Dendritic cell treated with granulocyte-macrophage colony-stimulating factor and Interleukin-4, amounts not matched to agents 40 ng/mL and 50 ng/mL, for 4 days (primary cell): ENCODE measurements around the gene PIP4K2B.
"Not testable (repeated sequence)": the region's sequence is repeated elsewhere in the genome, so short reads cannot be mapped to it uniquely, and the experiment has no call there.

Source experiments
- H3K27ac Mint-ChIP-seq: one replicate; pipeline ENCODE4 v1.8.0; 2022; ENCODE audit warnings: mild to moderate bottlenecking, mixed read lengths
- H3K27me3 Mint-ChIP-seq: one replicate; pipeline ENCODE4 v1.8.0; 2022; ENCODE audit warnings: mild to moderate bottlenecking, mixed read lengths
- H3K36me3 Mint-ChIP-seq: one replicate; pipeline ENCODE4 v1.8.0; 2022; ENCODE audit warnings: low read depth, mixed read lengths
- H3K4me1 Mint-ChIP-seq: one replicate; pipeline ENCODE4 v1.8.0; 2022; ENCODE audit warnings: low read depth, mixed read lengths
- H3K4me3 Mint-ChIP-seq: one replicate; pipeline ENCODE4 v1.8.0; 2022; ENCODE audit warnings: mild to moderate bottlenecking, moderate library complexity, mixed read lengths
- H3K9me3 Mint-ChIP-seq: one replicate; pipeline ENCODE4 v1.8.0; 2022; ENCODE audit warnings: mixed read lengths
- intact Hi-C: fragments of 100-400 bp; cut with micrococcal nuclease; formaldehyde crosslinking; loops from one replicate; pipeline ENCODE4 v1.15.0; 2022

The PIP4K2B gene

DNA sequence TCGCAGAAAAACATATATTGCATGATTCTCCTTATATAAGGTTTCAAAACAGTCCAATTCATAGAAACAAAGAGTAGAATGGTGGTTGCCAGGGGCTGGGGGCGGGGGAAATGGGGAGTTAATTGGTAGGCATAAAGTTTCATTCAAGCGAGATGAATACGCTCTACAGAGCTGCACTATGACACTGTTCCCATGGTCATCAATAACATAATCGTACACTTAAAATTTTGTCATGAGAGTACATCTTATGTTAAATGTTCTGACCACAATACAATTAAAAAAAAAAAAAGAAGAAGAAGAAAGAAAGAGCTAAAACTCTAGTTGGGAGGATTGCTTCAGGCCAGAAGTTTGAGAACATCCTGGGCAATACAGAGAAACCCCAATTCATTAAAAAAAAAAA, 5.1 kb downstream of the PIP4K2B start:
- no peaks in the 10 kb centered on the region for H3K9me3 Mint-ChIP-seq
- peaks cover 28% of the 10 kb centered on the region for H3K4me1 Mint-ChIP-seq
- intact Hi-C loops: no loop called here
- H3K27me3 Mint-ChIP-seq: no peaks in the 10 kb centered on the region
- no peak overlapping the region for H3K27ac Mint-ChIP-seq
- H3K4me3 Mint-ChIP-seq: no peak overlapping the region
- peaks cover 42% of the 10 kb centered on the region for H3K36me3 Mint-ChIP-seq

DNA sequence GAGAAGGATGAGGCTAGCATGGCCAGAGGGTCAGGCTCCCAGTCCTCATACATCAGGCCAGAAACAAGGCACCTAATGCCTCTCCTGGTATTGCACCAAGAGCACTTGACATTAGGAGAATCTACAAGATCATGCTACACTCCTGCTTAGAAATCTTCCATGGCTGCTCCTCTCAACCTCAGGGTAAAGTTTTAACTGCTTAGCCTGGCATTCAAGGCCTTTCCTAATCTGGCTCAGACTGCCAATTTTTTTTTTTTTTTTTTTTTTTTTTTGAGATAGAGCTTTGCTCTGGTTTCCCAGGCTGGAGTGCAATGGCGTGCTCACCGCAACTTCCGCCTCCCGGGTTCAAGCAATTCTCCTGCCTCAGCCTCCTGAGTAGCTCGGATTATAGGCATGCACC, 8.2 kb downstream of the PIP4K2B start:
- no peaks in the 10 kb centered on the region for H3K27me3 Mint-ChIP-seq
- intact Hi-C loops: no loop called here
- H3K4me3 Mint-ChIP-seq: no peak overlapping the region
- H3K9me3 Mint-ChIP-seq: no peaks in the 10 kb centered on the region
- H3K27ac Mint-ChIP-seq: no peak overlapping the region
- H3K4me1 Mint-ChIP-seq: peaks cover under 1% of the 10 kb centered on the region
- H3K36me3 Mint-ChIP-seq: peaks cover 41% of the 10 kb centered on the region

DNA sequence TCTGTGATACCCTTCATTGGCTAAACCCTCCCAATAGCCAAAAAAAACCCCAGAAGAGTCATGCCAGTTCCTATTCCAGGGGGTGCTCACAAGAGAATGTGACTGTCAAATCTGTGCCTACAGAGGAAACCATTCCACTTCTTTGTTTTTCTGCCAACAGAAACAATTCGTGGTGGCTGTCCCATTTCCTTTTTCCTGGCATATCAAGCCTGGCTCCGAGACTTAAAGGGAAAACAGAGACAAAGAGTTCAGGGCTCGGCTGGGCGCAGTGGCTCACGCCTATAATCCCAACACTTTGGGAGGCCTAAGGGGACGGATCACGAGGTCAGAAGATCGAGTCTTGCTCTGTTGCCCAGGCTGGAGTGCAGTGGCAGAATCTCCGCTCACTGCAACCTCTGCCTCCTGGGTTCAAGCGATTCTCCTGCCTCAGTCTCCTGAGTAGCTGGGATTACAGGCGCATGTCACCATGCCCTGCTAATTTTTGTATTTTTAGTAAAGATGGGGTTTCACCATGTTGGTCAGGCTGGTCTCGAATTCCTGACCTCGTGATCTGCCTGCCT, 9.1 kb downstream of the PIP4K2B start:
- H3K36me3 Mint-ChIP-seq: peaks cover 41% of the 10 kb centered on the region
- intact Hi-C loops, H3K27ac Mint-ChIP-seq: not testable (repeated sequence)

DNA sequence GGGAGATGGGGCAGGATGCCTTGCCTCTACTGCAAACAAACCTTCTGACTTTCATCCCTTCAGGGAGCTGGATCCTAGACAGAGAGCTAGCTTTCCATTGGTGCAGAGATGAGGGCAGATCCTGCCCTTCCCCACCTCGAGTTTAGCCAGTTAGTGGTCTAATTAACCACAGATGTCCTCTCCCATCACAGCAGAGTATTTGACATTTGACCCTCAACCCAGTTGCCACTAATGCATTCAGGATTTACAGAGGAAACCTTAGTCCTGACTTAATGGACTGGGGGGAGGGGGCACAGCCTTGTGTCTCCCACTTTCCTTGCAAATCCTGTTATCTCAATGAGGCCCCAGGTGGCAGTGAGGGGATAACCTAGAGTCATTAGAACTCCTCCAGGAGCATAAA, 10.2 kb downstream of the PIP4K2B start:
- Mint-ChIP-seq H3K9me3 (no peaks in the 10 kb centered on the region), H3K27me3 (no peaks in the 10 kb centered on the region), H3K27ac (no peak overlapping the region), H3K36me3 (peaks cover 43% of the 10 kb centered on the region), H3K4me3 (no peak overlapping the region), H3K4me1 (no peaks in the 10 kb centered on the region)
- intact Hi-C loops: no loop called here

More for the DNA sequence above, 9.1 kb downstream of the PIP4K2B start:
- H3K27me3 Mint-ChIP-seq, H3K4me3 Mint-ChIP-seq, H3K9me3 Mint-ChIP-seq, H3K4me1 Mint-ChIP-seq: not testable (repeated sequence)

DNA sequence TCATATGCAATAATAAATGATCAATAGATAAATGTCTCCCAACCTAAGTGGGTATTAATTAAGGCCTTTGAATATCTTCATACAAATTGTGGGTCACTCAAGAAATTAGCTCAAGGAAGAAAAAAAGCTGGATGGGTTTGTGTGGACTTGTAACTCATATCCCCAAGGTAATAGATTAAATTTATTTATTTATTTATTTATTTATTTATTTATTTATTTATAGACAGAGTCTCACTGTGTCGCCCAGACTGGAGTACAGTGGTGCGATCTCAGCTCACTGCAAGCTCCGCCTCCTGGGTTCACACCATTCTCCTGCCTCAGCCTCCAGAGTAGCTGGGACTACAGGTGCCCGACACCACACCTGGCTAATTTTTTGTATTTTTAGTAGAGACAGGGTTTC, 11.4 kb downstream of the PIP4K2B start:
- intact Hi-C loops, H3K4me3 Mint-ChIP-seq, H3K9me3 Mint-ChIP-seq, H3K4me1 Mint-ChIP-seq, H3K27me3 Mint-ChIP-seq, H3K27ac Mint-ChIP-seq: not testable (repeated sequence)
- peaks cover 45% of the 10 kb centered on the region for H3K36me3 Mint-ChIP-seq

DNA sequence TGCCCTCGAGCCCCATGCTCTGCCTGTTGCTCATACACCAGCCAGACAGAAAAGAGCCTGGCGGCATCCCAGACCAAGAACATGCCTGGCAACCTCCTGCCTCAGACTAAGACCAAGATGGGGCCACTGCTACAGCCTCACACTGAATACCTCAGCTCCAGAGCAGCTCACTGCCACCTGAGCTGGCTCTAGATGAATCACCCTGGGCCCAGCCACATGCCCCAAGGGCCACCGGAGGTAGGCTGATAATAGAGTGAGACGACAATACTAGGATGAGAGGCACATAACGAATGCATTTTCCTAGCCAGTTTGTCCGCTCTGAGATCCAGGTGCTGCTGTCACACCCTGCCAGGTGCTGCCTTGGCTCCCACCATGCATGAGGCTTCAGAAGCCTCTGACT, 13.0 kb downstream of the PIP4K2B start:
- no peaks in the 10 kb centered on the region for H3K27me3 Mint-ChIP-seq

DNA sequence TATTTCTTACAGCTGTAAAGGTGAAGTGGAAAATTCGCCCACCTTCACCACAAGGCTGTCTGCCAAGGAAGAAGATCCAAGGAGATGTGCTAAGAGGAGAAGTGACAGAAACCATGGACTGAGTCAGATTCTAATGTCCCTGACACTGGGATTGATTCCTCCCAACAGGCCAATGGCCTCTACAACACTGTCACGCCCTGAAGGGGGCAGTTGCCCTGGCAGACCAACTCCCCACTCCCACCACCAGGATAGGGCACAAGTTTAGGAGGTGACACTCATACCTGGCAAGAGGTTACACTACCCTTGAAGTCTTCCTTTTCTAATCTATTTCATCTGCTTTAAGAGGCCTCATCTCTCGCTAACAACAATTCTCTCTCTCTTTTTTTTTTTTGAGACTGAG, 16.1 kb downstream of the PIP4K2B start:
- no peak overlapping the region for H3K27ac Mint-ChIP-seq
- intact Hi-C loops: no loop called here

More for the DNA sequence above, 13.0 kb downstream of the PIP4K2B start:
- Mint-ChIP-seq H3K9me3 (no peaks in the 10 kb centered on the region), H3K27ac (no peak overlapping the region), H3K4me1 (no peaks in the 10 kb centered on the region), H3K36me3 (peaks cover 61% of the 10 kb centered on the region), H3K4me3 (no peak overlapping the region)
- intact Hi-C loops: no loop called here

DNA sequence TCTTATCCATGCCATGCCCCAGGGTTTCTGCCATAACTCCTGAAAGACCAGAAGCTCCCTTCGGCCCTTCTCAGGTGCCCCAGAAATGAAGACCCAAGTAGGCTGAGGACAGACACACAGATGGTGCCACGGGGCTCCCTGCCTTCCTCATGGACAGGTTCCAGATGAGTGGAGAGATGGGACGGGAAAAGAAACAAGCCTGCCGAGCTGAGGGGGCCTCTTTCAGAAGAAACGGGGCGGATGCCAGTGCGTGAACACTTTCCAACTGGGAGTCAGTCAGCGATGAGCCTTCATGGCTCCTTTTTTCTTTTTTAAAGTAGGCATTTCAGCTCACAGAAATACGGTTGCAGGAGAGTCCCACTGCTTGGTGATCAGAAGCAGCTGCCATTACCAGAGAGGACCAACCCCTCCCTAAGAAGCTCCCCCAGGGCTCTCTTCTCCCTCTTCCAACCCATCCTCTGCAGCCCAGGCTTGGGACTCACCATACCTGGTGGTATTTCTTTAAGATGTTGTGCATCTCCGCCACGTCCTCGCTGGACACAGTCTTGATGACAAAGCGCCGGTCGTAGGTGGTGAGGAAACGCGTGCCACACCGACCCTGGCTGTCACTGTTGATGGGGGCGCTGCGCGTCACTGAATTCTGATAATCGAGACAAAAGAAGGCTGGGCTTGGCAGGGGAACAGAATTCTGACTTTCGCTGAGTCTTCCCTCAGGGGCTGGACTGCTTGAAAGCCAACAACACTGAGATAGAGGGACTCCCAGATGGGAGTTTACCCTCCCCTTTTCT, 19.2 kb downstream of the PIP4K2B start:
- no peaks in the 10 kb centered on the region for H3K9me3 Mint-ChIP-seq
- H3K36me3 Mint-ChIP-seq: peaks cover 99% of the 10 kb centered on the region
- H3K4me3 Mint-ChIP-seq: no peak overlapping the region
- no peaks in the 10 kb centered on the region for H3K4me1 Mint-ChIP-seq
- intact Hi-C loops: no loop called here
- H3K27me3 Mint-ChIP-seq: no peaks in the 10 kb centered on the region
- H3K27ac Mint-ChIP-seq: no peak overlapping the region

More for the DNA sequence above, 16.1 kb downstream of the PIP4K2B start:
- H3K4me1 Mint-ChIP-seq: no peaks in the 10 kb centered on the region
- no peaks in the 10 kb centered on the region for H3K9me3 Mint-ChIP-seq
- H3K4me3 Mint-ChIP-seq: no peak overlapping the region
- H3K27me3 Mint-ChIP-seq: no peaks in the 10 kb centered on the region
- H3K36me3 Mint-ChIP-seq: peaks cover 93% of the 10 kb centered on the region

DNA sequence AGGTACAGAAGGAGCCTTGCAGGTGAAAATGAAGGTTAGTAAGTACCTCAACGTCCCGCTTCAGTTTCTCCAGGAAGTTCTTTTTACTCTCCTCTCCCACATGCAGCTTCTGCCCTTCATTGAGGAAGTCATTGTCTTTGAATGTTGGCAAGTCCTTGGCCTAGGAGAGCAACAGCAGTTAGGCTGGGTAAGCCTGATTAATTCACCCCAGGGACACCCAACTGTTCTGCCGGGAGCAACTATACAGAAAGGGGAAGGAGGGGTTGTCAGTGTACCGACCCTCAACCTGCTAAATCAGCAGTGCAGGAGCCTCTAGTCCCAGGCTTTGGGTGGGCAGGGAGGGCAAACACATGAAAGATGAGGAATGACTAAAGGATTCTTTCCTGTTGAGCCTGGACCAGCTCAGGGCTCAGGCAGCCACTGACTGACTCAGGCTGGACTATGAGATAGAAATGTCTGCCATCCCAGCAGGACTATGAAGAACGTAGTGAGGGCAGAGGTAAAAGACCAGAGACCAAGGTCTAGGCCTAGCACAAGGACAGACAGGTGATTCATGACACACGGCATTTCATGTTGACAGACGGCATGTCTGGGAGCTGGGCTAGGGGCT, 21.6 kb downstream of the PIP4K2B start:
- Mint-ChIP-seq H3K4me1 (no peaks in the 10 kb centered on the region), H3K27ac (no peak overlapping the region), H3K27me3 (no peaks in the 10 kb centered on the region), H3K9me3 (no peaks in the 10 kb centered on the region), H3K4me3 (no peak overlapping the region), H3K36me3 (peaks cover 99% of the 10 kb centered on the region)
- intact Hi-C loops: no loop called here

DNA sequence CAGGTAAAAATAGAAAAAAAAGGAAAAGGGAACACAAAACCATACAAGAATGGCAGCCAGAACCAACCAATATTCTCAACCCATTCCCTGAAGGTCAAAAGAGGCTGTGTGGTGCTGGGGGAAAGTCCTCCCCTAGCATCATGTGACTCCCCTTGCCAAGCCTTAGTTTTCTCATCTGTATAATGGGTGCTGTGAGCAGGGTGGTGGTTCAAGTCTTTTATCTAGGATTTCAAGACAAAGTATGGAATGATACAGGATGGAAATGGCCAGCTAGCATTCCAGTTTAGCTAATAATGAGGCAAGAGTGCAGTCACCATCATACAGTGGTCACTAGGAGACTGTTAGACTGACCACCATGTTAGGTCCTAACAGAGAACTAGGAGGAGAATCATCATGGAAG, 26.1 kb downstream of the PIP4K2B start:
- peaks cover 99% of the 10 kb centered on the region for H3K36me3 Mint-ChIP-seq
- no peak overlapping the region for H3K4me3 Mint-ChIP-seq
- no peaks in the 10 kb centered on the region for H3K9me3 Mint-ChIP-seq
- intact Hi-C loops: no loop called here
- H3K27me3 Mint-ChIP-seq: no peaks in the 10 kb centered on the region
- H3K4me1 Mint-ChIP-seq: no peaks in the 10 kb centered on the region
- no peak overlapping the region for H3K27ac Mint-ChIP-seq

DNA sequence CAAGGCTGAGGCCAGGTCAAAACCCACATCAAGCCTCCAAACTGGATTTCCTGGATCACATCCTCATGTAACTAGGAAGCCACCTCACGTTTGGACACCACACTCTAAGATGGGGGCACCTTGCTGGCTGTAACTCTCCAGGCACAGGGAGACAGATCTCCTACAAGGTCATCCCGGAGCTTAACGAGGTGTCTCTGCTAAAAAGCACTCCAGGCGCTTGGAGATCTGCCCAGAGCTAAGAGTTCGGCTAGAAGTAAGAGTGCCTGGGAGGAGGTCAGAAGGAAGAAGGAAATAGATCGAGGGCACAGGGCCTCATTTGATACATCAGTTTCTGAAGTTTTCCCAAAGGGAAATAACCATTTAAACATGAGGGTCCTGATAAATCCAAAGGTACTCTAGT, 30.9 kb downstream of the PIP4K2B start:
- Mint-ChIP-seq H3K4me1 (peaks cover 5% of the 10 kb centered on the region), H3K36me3 (peaks cover 100% of the 10 kb centered on the region), H3K27me3 (no peaks in the 10 kb centered on the region), H3K9me3 (no peaks in the 10 kb centered on the region), H3K4me3 (no peak overlapping the region), H3K27ac (no peak overlapping the region)
- intact Hi-C loops: no loop called here

DNA sequence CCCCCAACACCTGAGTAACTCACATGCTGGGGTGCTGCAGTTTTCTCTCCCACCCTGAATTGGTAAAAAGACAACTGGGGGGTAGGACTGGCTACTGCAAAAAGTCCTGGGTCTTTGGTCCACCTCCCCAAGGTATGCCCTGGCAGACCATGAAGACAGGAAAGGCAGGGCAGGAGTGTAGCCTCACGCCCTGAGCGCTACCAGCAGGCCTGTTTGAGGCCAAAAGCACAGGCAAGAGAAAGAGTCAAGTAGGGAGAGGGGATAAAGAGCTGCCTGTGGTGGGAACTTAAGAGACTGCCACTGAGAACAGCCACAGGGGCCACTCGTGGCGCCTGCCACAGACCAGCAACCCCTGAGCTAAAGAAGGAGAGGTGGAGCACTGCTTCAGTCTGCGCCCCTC, 33.0 kb downstream of the PIP4K2B start:
- no peak overlapping the region for H3K27ac Mint-ChIP-seq

DNA sequence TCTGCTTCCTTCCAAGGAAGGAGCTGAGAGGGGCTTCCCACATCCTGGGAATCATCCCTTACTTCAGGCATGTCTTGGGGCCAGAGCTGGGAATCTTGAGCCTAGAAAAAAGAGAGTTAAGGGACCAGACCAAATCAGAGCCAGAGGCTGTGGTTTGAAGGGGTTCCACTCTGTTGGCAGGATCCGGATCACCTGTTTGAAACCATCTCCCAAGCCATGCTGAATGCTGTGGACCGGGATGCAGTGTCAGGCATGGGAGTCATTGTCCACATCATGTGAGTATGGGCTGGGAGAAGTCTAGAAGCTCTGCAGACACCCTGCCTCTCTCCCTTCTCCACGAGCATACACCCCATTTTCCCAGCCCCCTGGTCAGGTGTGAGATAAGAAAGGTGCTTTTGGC, 37.1 kb downstream of the PIP4K2B start:
- Mint-ChIP-seq H3K36me3 (peaks cover 95% of the 10 kb centered on the region), H3K4me1 (peaks cover 5% of the 10 kb centered on the region), H3K27me3 (no peaks in the 10 kb centered on the region), H3K9me3 (no peaks in the 10 kb centered on the region), H3K27ac (no peak overlapping the region), H3K4me3 (no peak overlapping the region)
- intact Hi-C loops: no loop called here

More for the DNA sequence above, 33.0 kb downstream of the PIP4K2B start:
- intact Hi-C loops: no loop called here
- peaks cover 5% of the 10 kb centered on the region for H3K4me1 Mint-ChIP-seq
- H3K9me3 Mint-ChIP-seq: no peaks in the 10 kb centered on the region
- no peaks in the 10 kb centered on the region for H3K27me3 Mint-ChIP-seq
- H3K36me3 Mint-ChIP-seq: peaks cover 100% of the 10 kb centered on the region
- no peak overlapping the region for H3K4me3 Mint-ChIP-seq

DNA sequence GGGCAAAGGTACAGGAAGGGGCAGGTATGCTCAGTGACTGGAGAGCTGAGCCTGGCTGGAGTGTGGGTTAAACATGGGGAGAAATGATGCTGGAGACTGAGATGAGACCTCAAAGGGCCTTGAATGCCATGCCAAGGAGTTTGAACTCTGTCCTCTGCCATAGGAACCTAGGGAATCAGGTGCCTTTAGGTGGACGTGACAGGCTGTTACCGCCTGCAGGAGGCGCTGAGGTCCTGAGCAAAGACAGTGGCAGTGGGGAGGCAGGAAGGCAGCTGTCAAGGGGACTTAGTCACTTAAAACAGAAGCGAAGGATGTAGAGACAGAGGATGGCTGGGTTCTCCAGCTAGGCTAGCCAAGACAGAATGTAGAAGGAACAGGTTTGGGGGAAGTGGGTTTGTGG, 37.7 kb downstream of the PIP4K2B start:
- no peaks in the 10 kb centered on the region for H3K27me3 Mint-ChIP-seq
- peaks cover 5% of the 10 kb centered on the region for H3K4me1 Mint-ChIP-seq
- H3K4me3 Mint-ChIP-seq: no peak overlapping the region
- H3K27ac Mint-ChIP-seq: no peak overlapping the region
- H3K36me3 Mint-ChIP-seq: peaks cover 91% of the 10 kb centered on the region
- H3K9me3 Mint-ChIP-seq: no peaks in the 10 kb centered on the region
- intact Hi-C loops: no loop called here
